HG03103 (cell line): Measurements from ENCODE around the gene MEF2C.

Source experiments
- ATAC-seq: cut with Tn5 transposase; IDR thresholded peaks from one replicate; pipeline ENCODE4 v1.9.1; 2021; ENCODE audit warnings: low read depth; ENCODE audit not compliant: unreplicated experiment

The MEF2C gene

DNA sequence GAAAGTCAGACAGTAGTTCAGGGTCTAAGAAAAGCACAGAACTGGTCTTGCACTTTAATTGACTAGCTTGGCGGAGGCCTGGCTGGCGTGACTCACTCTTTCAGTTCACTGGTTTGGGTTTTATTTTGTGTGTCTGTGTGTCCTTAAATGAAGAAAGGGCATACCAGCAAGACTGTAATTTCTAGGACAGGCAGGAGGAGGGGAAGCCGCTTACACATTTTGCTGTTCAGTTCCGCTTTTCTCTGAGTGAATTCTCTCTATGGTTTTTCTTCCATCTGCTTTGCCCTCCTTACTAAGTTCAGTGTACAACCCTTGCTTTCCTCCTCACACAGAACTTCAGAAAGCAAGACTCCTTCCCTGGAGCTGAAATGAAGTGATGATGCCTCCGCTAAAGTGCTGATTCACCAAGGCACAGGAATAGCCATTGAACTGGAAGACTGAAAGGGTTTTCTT lies 150.8 kb downstream of the MEF2C start:
- ATAC-seq = peak; percentile 43

DNA sequence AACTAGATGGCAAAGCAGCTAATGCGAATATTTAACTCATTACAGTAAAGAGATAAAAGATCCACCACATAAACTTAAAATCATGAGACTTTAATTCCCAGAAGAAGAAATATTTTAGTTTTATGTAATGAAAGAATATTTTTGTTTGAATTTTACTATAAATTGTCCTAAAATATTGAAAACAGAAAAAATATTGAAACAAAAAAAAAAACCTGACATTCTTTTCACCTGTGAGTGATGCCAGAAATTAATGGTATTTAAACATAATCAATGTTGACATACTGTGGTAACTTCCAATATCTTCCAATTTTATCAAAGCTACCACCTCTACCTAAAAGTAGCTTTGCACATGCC lies 153.2 kb downstream of the MEF2C start:
- ATAC-seq = no peak

DNA sequence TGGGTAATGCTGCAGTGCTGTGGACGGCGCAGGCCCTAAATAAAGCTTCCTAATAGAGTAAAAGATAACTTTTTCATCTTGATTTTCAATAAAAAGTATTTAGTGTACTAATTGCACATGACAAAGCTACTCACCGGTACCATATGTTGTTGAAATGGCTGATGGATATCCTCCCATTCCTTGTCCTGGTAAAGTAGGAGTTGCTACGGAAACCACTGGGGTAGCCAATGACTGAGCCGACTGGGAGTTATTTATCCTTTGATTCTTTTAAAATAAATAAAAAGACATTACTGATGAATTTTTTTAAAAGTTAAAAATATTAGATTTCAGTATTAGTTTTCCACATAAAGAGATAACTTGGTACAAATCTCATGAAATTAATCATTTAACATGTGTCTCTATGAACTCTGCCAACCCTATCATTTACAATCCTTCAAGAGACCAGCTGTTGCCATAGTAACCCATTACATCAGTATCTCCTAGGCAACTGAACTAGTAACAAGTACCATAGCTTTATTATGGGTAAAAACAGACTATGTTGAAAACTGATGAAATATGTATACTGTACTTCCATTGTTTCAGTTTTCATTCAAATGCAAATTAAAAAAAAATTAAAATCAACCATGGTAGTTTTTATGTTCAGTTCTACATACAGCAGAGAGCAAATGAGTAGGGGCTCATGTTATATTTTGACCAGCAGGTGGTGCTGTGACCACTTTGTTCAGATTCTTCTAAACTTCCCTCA lies 153.7 kb downstream of the MEF2C start:
- peak; percentile 36 for ATAC-seq

- ATAC-seq = no peak
These were observed 155.2 kb downstream of the MEF2C start for GRCh38 chr5:88727705-88728313.

- no peak for ATAC-seq
These were observed 157.5 kb downstream of the MEF2C start for GRCh38 chr5:88725454-88725853.

- no peak for ATAC-seq
These were observed 158.8 kb downstream of the MEF2C start for GRCh38 chr5:88724201-88724600.

GRCh38 chr5:88722546-88723073 lies 160.4 kb downstream of the MEF2C start:
- no peak for ATAC-seq

GRCh38 chr5:88719434-88719833 lies 163.6 kb downstream of the MEF2C start:
- ATAC-seq = no peak

DNA sequence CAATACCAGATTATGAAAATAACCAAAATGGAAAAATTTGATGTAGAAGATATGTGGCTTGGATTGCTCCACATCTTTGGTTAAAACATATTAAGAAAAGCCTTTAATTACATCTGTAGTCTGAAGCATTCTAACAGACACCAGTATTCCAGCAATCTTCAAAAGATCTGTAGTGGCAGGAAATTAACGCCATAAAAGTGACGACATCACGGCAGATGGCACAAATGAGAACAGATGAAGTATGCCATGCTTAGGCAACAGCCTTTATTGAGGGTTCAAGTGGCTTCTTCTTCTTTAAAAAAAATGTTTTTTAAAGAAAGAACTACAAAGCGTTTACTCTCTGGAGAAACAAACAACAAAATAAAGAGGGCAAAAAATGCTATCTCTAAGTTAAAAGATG lies 164.2 kb downstream of the MEF2C start:
- no peak for ATAC-seq

DNA sequence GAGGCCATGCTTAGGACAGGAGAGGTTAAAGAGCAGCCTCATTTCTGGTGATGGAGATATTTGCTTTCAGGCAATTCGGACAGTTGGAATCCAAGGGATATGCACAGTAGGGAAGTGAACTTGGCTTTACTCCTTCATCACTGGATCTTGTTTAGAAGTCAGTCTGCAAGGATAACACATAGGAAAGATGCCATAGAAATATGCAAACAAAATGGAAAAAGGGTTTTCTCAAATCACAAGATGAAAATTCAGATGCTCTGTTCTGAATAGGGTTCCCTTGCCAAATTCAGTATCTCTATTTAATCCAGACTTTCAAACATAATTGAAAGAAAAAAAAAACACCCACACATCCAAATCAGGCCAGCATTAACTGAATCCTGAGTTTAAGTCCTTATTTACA lies 166.9 kb downstream of the MEF2C start:
- no peak for ATAC-seq

GRCh38 chr5:88715503-88715902 lies 167.5 kb downstream of the MEF2C start:
- ATAC-seq = no peak

- no peak for ATAC-seq
These were observed 169.2 kb downstream of the MEF2C start for GRCh38 chr5:88713818-88714217.

- no peak for ATAC-seq
These were observed 174.1 kb downstream of the MEF2C start for GRCh38 chr5:88708682-88709398.

DNA sequence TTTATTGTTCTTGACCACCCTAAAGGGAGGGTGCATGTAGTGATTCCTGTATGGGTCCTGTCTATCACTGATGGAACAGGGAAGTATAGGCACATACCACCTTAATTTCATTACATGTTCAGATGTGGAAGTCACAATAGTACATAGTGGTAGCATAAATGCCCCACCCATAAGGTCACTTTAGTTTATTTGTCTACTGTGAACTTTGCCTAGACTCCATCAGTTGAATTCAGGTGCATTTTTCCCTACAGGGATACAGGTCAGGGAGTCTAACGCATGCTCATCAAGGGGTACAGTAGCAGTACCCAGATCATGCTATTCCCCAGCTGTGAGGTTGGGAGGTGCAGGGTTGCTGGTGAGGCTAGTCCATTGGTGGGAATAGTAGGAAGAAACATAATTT lies 175.0 kb downstream of the MEF2C start:
- ATAC-seq = no peak

DNA sequence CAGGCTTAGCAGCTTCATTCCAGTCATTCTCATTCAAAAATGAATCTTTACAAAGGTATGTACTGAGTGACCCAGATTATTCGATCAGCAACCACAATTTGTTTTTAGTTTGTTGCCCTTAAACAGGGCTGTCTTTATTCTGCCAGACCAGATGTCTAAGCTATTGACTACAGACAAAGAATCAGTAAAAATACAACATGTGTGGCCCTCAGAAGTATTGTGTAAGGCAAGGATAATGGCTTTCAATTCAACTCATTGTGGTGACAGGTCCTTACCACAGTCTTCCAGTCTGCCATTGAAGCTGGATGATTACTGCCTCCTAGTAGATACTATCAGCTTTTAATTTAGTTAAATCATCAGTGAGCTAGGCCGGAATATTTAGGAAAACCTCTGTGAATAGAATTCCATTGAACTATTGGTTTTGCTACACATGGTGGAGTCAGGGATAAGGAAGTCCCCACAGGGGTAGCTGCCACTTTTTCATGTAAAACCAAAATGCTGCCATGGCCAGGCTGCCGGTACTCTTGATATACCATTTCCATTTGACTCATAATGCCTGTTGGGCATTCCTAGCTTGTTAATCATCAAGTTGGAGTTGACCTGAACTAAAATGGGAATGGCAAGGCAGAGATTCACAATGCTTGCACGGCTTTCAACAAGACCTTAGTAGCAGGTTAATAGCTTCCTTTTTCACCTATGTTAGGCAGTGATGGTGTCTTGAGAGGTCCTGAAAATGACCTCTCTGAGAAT lies 175.6 kb downstream of the MEF2C start:
- no peak for ATAC-seq

DNA sequence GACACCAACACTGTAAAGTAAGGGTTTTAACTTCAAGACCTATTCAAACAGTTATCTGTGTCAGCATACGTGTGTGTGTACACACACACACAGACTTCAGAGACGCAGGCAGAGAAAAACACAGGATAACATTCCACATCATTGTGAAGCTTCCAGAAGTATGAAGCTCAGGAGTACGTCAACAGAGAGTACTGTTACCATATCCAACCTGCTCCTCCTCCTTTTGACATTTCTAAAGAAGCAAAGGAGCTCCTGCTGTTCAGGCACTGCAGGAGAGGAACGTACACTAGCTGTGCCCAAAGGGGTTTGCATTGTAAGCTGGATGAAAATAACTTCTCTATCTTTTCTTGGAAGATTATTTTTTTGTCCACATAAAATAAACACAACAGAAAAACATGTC lies 180.7 kb downstream of the MEF2C start:
- no peak for ATAC-seq

GRCh38 chr5:88700121-88700520 lies 182.9 kb downstream of the MEF2C start:
- ATAC-seq = no peak

GRCh38 chr5:88698290-88698689 lies 184.7 kb downstream of the MEF2C start:
- no peak for ATAC-seq

DNA sequence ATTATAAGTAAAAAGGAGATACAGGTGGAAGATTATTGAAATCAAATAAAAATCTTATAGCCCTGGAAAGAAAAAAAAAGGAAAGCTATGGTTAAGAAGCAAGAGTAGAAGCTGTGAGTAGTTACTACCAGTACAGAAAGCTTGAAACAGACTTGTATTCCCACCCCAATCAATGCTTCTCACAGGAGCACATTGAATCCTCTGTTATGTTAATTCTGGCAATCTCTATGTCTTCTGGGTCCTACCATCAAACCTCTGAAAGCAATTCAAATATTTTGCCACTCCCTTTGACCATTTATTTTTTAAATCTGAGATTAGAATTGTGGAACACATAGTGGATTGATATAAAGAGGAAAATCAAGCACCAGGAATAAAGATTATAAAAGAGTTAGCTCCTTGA lies 186.5 kb downstream of the MEF2C start:
- ATAC-seq = no peak

DNA sequence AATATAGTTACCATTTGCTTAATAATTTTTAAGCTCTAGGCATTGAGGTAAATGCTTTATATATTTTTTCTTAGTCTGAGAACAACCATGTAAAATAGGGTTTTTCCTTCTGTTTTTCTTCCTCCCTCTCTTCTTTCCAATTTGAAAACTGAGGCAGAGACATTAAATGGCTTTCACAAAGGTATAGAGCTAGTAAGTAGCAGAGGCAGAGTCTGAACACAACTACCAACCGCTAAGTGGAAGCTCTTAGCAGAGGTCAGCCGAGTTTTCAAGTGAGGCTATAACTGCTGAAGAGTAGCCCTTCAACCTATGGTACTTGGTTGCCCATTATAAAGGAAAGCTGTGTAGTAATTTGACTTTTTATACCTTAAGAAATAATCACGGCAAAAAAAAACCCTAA lies 187.1 kb downstream of the MEF2C start:
- no peak for ATAC-seq

GRCh38 chr5:88695232-88695631 lies 187.8 kb downstream of the MEF2C start:
- no peak for ATAC-seq
